ENCODE measurements around the gene MFNG. TPM values are rescaled to one million over a fixed set of nuclear protein-coding genes. Genes with fewer than 3 reads are reported as not detected.

The MFNG gene
- total RNA-seq, 1 donor from 2014 or later: 4.7 TPM

- no peak overlapping the region for H3K27ac Mint-ChIP-seq (ENCODE audit: unreplicated experiment)
- no peaks in the 10 kb centered on the region for H3K36me3 Mint-ChIP-seq (ENCODE audit: low read depth)
- TF ChIP-seq, protein P1, sequence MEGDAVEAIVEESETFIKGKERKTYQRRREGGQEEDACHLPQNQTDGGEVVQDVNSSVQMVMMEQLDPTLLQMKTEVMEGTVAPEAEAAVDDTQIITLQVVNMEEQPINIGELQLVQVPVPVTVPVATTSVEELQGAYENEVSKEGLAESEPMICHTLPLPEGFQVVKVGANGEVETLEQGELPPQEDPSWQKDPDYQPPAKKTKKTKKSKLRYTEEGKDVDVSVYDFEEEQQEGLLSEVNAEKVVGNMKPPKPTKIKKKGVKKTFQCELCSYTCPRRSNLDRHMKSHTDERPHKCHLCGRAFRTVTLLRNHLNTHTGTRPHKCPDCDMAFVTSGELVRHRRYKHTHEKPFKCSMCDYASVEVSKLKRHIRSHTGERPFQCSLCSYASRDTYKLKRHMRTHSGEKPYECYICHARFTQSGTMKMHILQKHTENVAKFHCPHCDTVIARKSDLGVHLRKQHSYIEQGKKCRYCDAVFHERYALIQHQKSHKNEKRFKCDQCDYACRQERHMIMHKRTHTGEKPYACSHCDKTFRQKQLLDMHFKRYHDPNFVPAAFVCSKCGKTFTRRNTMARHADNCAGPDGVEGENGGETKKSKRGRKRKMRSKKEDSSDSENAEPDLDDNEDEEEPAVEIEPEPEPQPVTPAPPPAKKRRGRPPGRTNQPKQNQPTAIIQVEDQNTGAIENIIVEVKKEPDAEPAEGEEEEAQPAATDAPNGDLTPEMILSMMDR (conservative IDR thresholded peaks at IDR 0.05): no peak
- H3K9me3 Mint-ChIP-seq: no peaks in the 10 kb centered on the region
- H3K4me3 Mint-ChIP-seq: no peak overlapping the region
- H3K4me1 Mint-ChIP-seq: peaks cover 13% of the 10 kb centered on the region
- H3K27me3 Mint-ChIP-seq (ENCODE audit: low read depth): peaks cover 7% of the 10 kb centered on the region
- DNase-seq (ENCODE audit: low read depth, low spot score): no peak
Measured at GRCh38 chr22:37526376-37526775, 40.2 kb upstream of the MFNG start.

GRCh38 chr22:37525746-37526350 is 39.7 kb upstream of the MFNG start:
- no peak for DNase-seq (ENCODE audit: low read depth, low spot score)
- Mint-ChIP-seq H3K27me3 (ENCODE audit: low read depth) (peaks cover 12% of the 10 kb centered on the region), H3K36me3 (ENCODE audit: low read depth) (no peaks in the 10 kb centered on the region), H3K9me3 (no peaks in the 10 kb centered on the region), H3K4me3 (no peak overlapping the region), H3K27ac (ENCODE audit: unreplicated experiment) (no peak overlapping the region), H3K4me1 (peaks cover 15% of the 10 kb centered on the region)
- TF ChIP-seq, protein P1 (conservative IDR thresholded peaks at IDR 0.05): no peak

- peaks cover 16% of the 10 kb centered on the region for H3K27me3 Mint-ChIP-seq (ENCODE audit: low read depth)
Measured at GRCh38 chr22:37525073-37525745, 39.0 kb upstream of the MFNG start.

DNA sequence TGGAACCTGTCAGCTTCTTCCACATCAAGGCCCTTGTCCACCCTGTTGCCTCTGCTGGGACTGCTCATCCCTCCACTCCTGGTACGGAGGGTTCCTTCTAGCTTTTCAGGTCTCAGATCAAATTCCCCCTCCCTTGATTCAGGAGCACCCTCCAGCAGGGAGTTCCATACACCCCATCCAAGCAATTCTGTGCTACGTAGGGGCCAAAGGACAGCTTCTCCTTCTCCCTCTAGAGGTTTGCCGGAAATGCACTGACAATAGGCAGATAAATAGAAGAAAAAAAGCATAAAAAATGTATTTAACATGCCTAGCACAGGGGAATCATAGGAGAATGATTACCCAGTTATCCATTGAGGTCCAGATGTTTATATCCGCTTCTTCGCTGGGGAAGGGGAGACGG is 36.3 kb upstream of the MFNG start:
- no peak for DNase-seq (ENCODE audit: low read depth, low spot score)
- Mint-ChIP-seq H3K9me3 (no peaks in the 10 kb centered on the region), H3K4me3 (peak overlapping the region; percentile 76), H3K27ac (ENCODE audit: unreplicated experiment) (no peak overlapping the region), H3K27me3 (ENCODE audit: low read depth) (peaks cover 31% of the 10 kb centered on the region), H3K36me3 (ENCODE audit: low read depth) (no peaks in the 10 kb centered on the region), H3K4me1 (peaks cover 21% of the 10 kb centered on the region)
- TF ChIP-seq, protein P1 (conservative IDR thresholded peaks at IDR 0.05): no peak

More at GRCh38 chr22:37525073-37525745, 39.0 kb upstream of the MFNG start:
- Mint-ChIP-seq H3K27ac (ENCODE audit: unreplicated experiment) (no peak overlapping the region), H3K4me3 (no peak overlapping the region), H3K9me3 (no peaks in the 10 kb centered on the region), H3K36me3 (ENCODE audit: low read depth) (no peaks in the 10 kb centered on the region), H3K4me1 (peaks cover 15% of the 10 kb centered on the region)
- TF ChIP-seq, protein P1 (conservative IDR thresholded peaks at IDR 0.05): no peak
- DNase-seq (ENCODE audit: low read depth, low spot score): no peak

- peak overlapping the region; percentile 81 for H3K4me3 Mint-ChIP-seq
- H3K27ac Mint-ChIP-seq (ENCODE audit: unreplicated experiment): no peak overlapping the region
- H3K4me1 Mint-ChIP-seq: peaks cover 21% of the 10 kb centered on the region
- H3K27me3 Mint-ChIP-seq (ENCODE audit: low read depth): peaks cover 32% of the 10 kb centered on the region
- no peaks in the 10 kb centered on the region for H3K9me3 Mint-ChIP-seq
- DNase-seq (ENCODE audit: low read depth, low spot score): no peak
- TF ChIP-seq, protein P1 (conservative IDR thresholded peaks at IDR 0.05): no peak
- no peaks in the 10 kb centered on the region for H3K36me3 Mint-ChIP-seq (ENCODE audit: low read depth)
Measured at GRCh38 chr22:37521236-37521739, 35.1 kb upstream of the MFNG start.
